ENCODE measurements around the gene STX17.

GRCh38 chr9:99921875-99922710 lies 15.6 kb downstream of the STX17 start:
- TF ChIP-seq IKZF3 (tag by site-specific recombination; IDR thresholded peaks at IDR 0.05), result no peak
- TF ChIP-seq CTCF (tag by site-specific recombination; IDR thresholded peaks at IDR 0.05), result no peak
- no peak for TF ChIP-seq ZNF175 (tag by site-specific recombination; IDR thresholded peaks at IDR 0.05)
- TF ChIP-seq TCF7L2 (IDR thresholded peaks at IDR 0.05; ENCODE audit: borderline replicate concordance, low read depth, low read length), result no peak
- no peak for TF ChIP-seq ZFP3 (tag by site-specific recombination; IDR thresholded peaks at IDR 0.05; ENCODE audit: low read depth)
- TF ChIP-seq ZNF214 (tag by site-specific recombination; IDR thresholded peaks at IDR 0.05; ENCODE audit: borderline replicate concordance), result no peak
- no peak for TF ChIP-seq MYNN (tag by site-specific recombination; IDR thresholded peaks at IDR 0.05; ENCODE audit: borderline replicate concordance)
- no peak for TF ChIP-seq ZNF664 (tag by site-specific recombination; IDR thresholded peaks at IDR 0.05)
- no peak for TF ChIP-seq ZNF585B (tag by site-specific recombination; IDR thresholded peaks at IDR 0.05)
- no peak for TF ChIP-seq YY1 (tag by site-specific recombination; IDR thresholded peaks at IDR 0.05)
- no peak for TF ChIP-seq SETDB1 (IDR thresholded peaks at IDR 0.05; ENCODE audit: insufficient read length, low read length)
- TF ChIP-seq ZNF133 (tag by site-specific recombination; IDR thresholded peaks at IDR 0.05), result no peak
